Mesendoderm (in vitro differentiated cells): Measurements from ENCODE around the gene CEP126.

ENCODE experiments used
- DNase-seq: peaks from one replicate; pipeline ENCODE4 v3.0.0; 2013
- H2AK5ac ChIP-seq: 2 replicates; pipeline ENCODE4 v1.6.1; 2013; ENCODE audit warnings: low read length, inconsistent platforms
- H2BK120ac ChIP-seq: 2 replicates; pipeline ENCODE4 v1.6.1; 2013; ENCODE audit warnings: low read depth, mild to moderate bottlenecking, low read length, moderate library complexity, mixed read lengths
- H2BK15ac ChIP-seq: replicated peaks from 2 replicates; pipeline ENCODE4 v1.6.1; 2013; ENCODE audit warnings: low read depth, mild to moderate bottlenecking, moderate library complexity
- H2BK5ac ChIP-seq: 2 replicates; pipeline ENCODE4 v1.6.1; 2013; ENCODE audit warnings: low read length, inconsistent platforms
- H3K18ac ChIP-seq: 2 replicates; pipeline ENCODE4 v1.6.1; 2013; ENCODE audit warnings: mild to moderate bottlenecking, low read length, mixed read lengths
- H3K23ac ChIP-seq: one replicate; pipeline ENCODE4 v1.6.1; 2013; ENCODE audit warnings: low read length
- H3K27ac ChIP-seq: 2 replicates; pipeline ENCODE4 v1.5.1; 2013; ENCODE audit warnings: low read depth, mild to moderate bottlenecking, inconsistent platforms, low read length, moderate library complexity
- H3K27me3 ChIP-seq: 2 replicates; pipeline ENCODE4 v1.6.1; 2013; ENCODE audit warnings: low read length, control low read depth, mild to moderate bottlenecking, inconsistent platforms; ENCODE audit not compliant: insufficient read depth, poor library complexity
- H3K36me3 ChIP-seq: 2 replicates; pipeline ENCODE4 v1.6.1; 2013; ENCODE audit warnings: low read length, inconsistent platforms; ENCODE audit not compliant: control insufficient read depth, insufficient read depth
- H3K4ac ChIP-seq: one replicate; pipeline ENCODE4 v1.6.1; 2013; ENCODE audit warnings: low read depth, mild to moderate bottlenecking, low read length, moderate library complexity
- H3K4me1 ChIP-seq: 2 replicates; pipeline ENCODE4 v1.6.1; 2013; ENCODE audit warnings: low read depth, low read length, inconsistent platforms; ENCODE audit not compliant: control insufficient read depth
- H3K4me2 ChIP-seq: 2 replicates; pipeline ENCODE4 v1.6.1; 2013; ENCODE audit warnings: low read length
- H3K4me3 ChIP-seq: 2 replicates; pipeline ENCODE4 v1.5.1; 2013; ENCODE audit warnings: mild to moderate bottlenecking, low read length
- H3K56ac ChIP-seq: one replicate; pipeline ENCODE4 v1.6.1; 2013; ENCODE audit warnings: low read length
- H3K79me1 ChIP-seq: 2 replicates; pipeline ENCODE4 v1.6.1; 2013; ENCODE audit warnings: low read length, inconsistent platforms
- H3K79me2 ChIP-seq: 2 replicates; pipeline ENCODE4 v1.6.1; 2013; ENCODE audit warnings: mild to moderate bottlenecking, low read length; ENCODE audit not compliant: control insufficient read depth, insufficient read depth
- H3K9ac ChIP-seq: 2 replicates; pipeline ENCODE4 v1.6.1; 2013; ENCODE audit warnings: low read length, inconsistent platforms
- H4K5ac ChIP-seq: one replicate; pipeline ENCODE4 v1.6.1; 2013; ENCODE audit warnings: low read length
- H4K8ac ChIP-seq: one replicate; pipeline ENCODE4 v1.6.1; 2013; ENCODE audit warnings: low read depth, mild to moderate bottlenecking, control low read depth, low read length, moderate library complexity
- WGBS: extraction: QIAGEN DNeasy Blood & Tissue Kit; methylation state at CpG from one replicate; pipeline ENCODE4 v1.1.7; 2013; ENCODE audit warnings: low lambda C conversion rate, missing lambda C conversion rate; ENCODE audit not compliant: insufficient coverage; ENCODE audit errors: extremely low coverage; 5-methylcytosine and 5-hydroxymethylcytosine counted together

Gene CEP126

GRCh38 chr11:102007567-102008437 is 93.0 kb downstream of the CEP126 start:
- Histone ChIP-seq H3K79me1 (no peaks in the 10 kb centered on the region), H3K9ac (no peak overlapping the region), H2BK5ac (no peak overlapping the region), H2BK15ac (no peak overlapping the region), H3K23ac (no peak overlapping the region), H3K4me3 (no peak overlapping the region), H3K27me3 (no peaks in the 10 kb centered on the region), H2AK5ac (no peak overlapping the region), H3K56ac (no peak overlapping the region), H3K18ac (no peak overlapping the region), H3K27ac (no peak overlapping the region), H3K4me1 (peaks cover 3% of the 10 kb centered on the region), H3K4me2 (peak overlapping the region; percentile 3), H3K79me2 (no peaks in the 10 kb centered on the region), H4K5ac (no peak overlapping the region), H3K36me3 (no peaks in the 10 kb centered on the region), H2BK120ac (no peak overlapping the region), H3K4ac (no peak overlapping the region), H4K8ac (no peak overlapping the region)
- DNase-seq, result peak; percentile 62
- WGBS, result no CpG with 5 or more reads among the region's 4 CpGs

GRCh38 chr11:102010776-102011494 is 96.1 kb downstream of the CEP126 start:
- Histone ChIP-seq H2BK120ac (no peak overlapping the region), H3K18ac (no peak overlapping the region), H3K79me1 (no peaks in the 10 kb centered on the region), H3K27me3 (no peaks in the 10 kb centered on the region), H2BK5ac (no peak overlapping the region), H4K5ac (no peak overlapping the region), H3K56ac (no peak overlapping the region), H3K4me2 (no peak overlapping the region), H3K36me3 (no peaks in the 10 kb centered on the region), H3K79me2 (no peaks in the 10 kb centered on the region), H3K23ac (no peak overlapping the region), H3K27ac (no peak overlapping the region), H3K4me3 (no peak overlapping the region), H2AK5ac (no peak overlapping the region), H4K8ac (no peak overlapping the region), H3K9ac (no peak overlapping the region), H2BK15ac (no peak overlapping the region), H3K4ac (no peak overlapping the region), H3K4me1 (peaks cover 3% of the 10 kb centered on the region)
- no CpG with 5 or more reads among the region's 12 CpGs for WGBS
- peak; percentile 97 for DNase-seq

- H3K4me1 ChIP-seq, result no peaks in the 10 kb centered on the region
- H4K8ac ChIP-seq, result no peak overlapping the region
- H3K36me3 ChIP-seq, result no peaks in the 10 kb centered on the region
- no peak overlapping the region for H2AK5ac ChIP-seq
- no peak overlapping the region for H3K9ac ChIP-seq
- H4K5ac ChIP-seq, result no peak overlapping the region
- H3K18ac ChIP-seq, result no peak overlapping the region
- no peak overlapping the region for H3K56ac ChIP-seq
- no peaks in the 10 kb centered on the region for H3K79me1 ChIP-seq
- no peaks in the 10 kb centered on the region for H3K79me2 ChIP-seq
- no peak overlapping the region for H2BK5ac ChIP-seq
- H3K4me2 ChIP-seq, result no peak overlapping the region
- H3K27me3 ChIP-seq, result no peaks in the 10 kb centered on the region
- H3K27ac ChIP-seq, result no peak overlapping the region
- H3K4ac ChIP-seq, result no peak overlapping the region
- H2BK120ac ChIP-seq, result no peak overlapping the region
- H3K23ac ChIP-seq, result no peak overlapping the region
- peak; percentile 62 for DNase-seq
- WGBS, result no CpG with 5 or more reads among the region's 3 CpGs
- H2BK15ac ChIP-seq, result no peak overlapping the region
- no peak overlapping the region for H3K4me3 ChIP-seq
Observed at GRCh38 chr11:102012946-102013345, 98.1 kb downstream of the CEP126 start.

- H3K79me2 ChIP-seq, result no peaks in the 10 kb centered on the region
- H3K4me1 ChIP-seq, result no peaks in the 10 kb centered on the region
- H3K4me2 ChIP-seq, result no peak overlapping the region
- no peak overlapping the region for H3K4ac ChIP-seq
- no peak overlapping the region for H2BK5ac ChIP-seq
- H3K18ac ChIP-seq, result no peak overlapping the region
- no peak overlapping the region for H3K9ac ChIP-seq
- H2BK120ac ChIP-seq, result no peak overlapping the region
- H3K27me3 ChIP-seq, result no peaks in the 10 kb centered on the region
- no peak overlapping the region for H3K23ac ChIP-seq
- WGBS, result no CpG with 5 or more reads among the region's 5 CpGs
- H2BK15ac ChIP-seq, result no peak overlapping the region
- no peak overlapping the region for H2AK5ac ChIP-seq
- no peak for DNase-seq
- H3K36me3 ChIP-seq, result no peaks in the 10 kb centered on the region
- H3K4me3 ChIP-seq, result no peak overlapping the region
- H4K8ac ChIP-seq, result no peak overlapping the region
- no peaks in the 10 kb centered on the region for H3K79me1 ChIP-seq
- H4K5ac ChIP-seq, result no peak overlapping the region
- no peak overlapping the region for H3K56ac ChIP-seq
- H3K27ac ChIP-seq, result no peak overlapping the region
Observed at GRCh38 chr11:102014756-102015155, 99.9 kb downstream of the CEP126 start.

GRCh38 chr11:102017026-102017425 is 102.2 kb downstream of the CEP126 start:
- no peak overlapping the region for H2BK120ac ChIP-seq
- H3K27ac ChIP-seq, result no peak overlapping the region
- H3K4me1 ChIP-seq, result no peaks in the 10 kb centered on the region
- H3K36me3 ChIP-seq, result no peaks in the 10 kb centered on the region
- H4K8ac ChIP-seq, result no peak overlapping the region
- no peak for DNase-seq
- no peak overlapping the region for H3K4me2 ChIP-seq
- no peaks in the 10 kb centered on the region for H3K79me1 ChIP-seq
- WGBS, result no CpG with 5 or more reads among the region's 3 CpGs
- H3K56ac ChIP-seq, result no peak overlapping the region
- no peak overlapping the region for H3K23ac ChIP-seq
- no peaks in the 10 kb centered on the region for H3K27me3 ChIP-seq
- H3K4me3 ChIP-seq, result no peak overlapping the region
- no peak overlapping the region for H3K9ac ChIP-seq
- H2AK5ac ChIP-seq, result no peak overlapping the region
- no peak overlapping the region for H2BK5ac ChIP-seq
- H4K5ac ChIP-seq, result no peak overlapping the region
- H2BK15ac ChIP-seq, result no peak overlapping the region
- H3K18ac ChIP-seq, result no peak overlapping the region
- no peaks in the 10 kb centered on the region for H3K79me2 ChIP-seq
- no peak overlapping the region for H3K4ac ChIP-seq
